ENCODE data around the gene ANKRD10.

ANKRD10 gene

GRCh38 chr13:110950819-110951570 lies 36.1 kb upstream of the ANKRD10 start:
- no peak for TF ChIP-seq REST (IDR thresholded peaks at IDR 0.05; ENCODE audit: low read depth)
- TF ChIP-seq RAD21 (IDR thresholded peaks at IDR 0.05; ENCODE audit: low read depth): no peak
- no peak for TF ChIP-seq TAF1 (IDR thresholded peaks at IDR 0.05; ENCODE audit: low read depth)
- TF ChIP-seq USF1 (IDR thresholded peaks at IDR 0.05): no peak
- TF ChIP-seq CEBPB (IDR thresholded peaks at IDR 0.05): no peak
- TF ChIP-seq EGR1 (IDR thresholded peaks at IDR 0.05): no peak
- TF ChIP-seq FOXM1 (IDR thresholded peaks at IDR 0.05; ENCODE audit: borderline replicate concordance, low read depth): no peak
- no peak for TF ChIP-seq TEAD4 (IDR thresholded peaks at IDR 0.05)
- no peak for TF ChIP-seq CREB1 (IDR thresholded peaks at IDR 0.05; ENCODE audit: low read depth)
- TF ChIP-seq MAX (IDR thresholded peaks at IDR 0.05): no peak
- TF ChIP-seq ZBTB7A (IDR thresholded peaks at IDR 0.05; ENCODE audit: low read depth): no peak
- TF ChIP-seq TCF12 (IDR thresholded peaks at IDR 0.05; ENCODE audit: low read depth): no peak
- no peak for TF ChIP-seq YY1 (IDR thresholded peaks at IDR 0.05; ENCODE audit: low read depth)
- TF ChIP-seq EP300 (IDR thresholded peaks at IDR 0.05; ENCODE audit: borderline replicate concordance): no peak

GRCh38 chr13:110950356-110950755 lies 35.5 kb upstream of the ANKRD10 start:
- no peak for TF ChIP-seq FOXM1 (IDR thresholded peaks at IDR 0.05; ENCODE audit: borderline replicate concordance, low read depth)
- TF ChIP-seq USF1 (IDR thresholded peaks at IDR 0.05): no peak
- TF ChIP-seq MAX (IDR thresholded peaks at IDR 0.05): no peak
- no peak for TF ChIP-seq TAF1 (IDR thresholded peaks at IDR 0.05; ENCODE audit: low read depth)
- TF ChIP-seq CREB1 (IDR thresholded peaks at IDR 0.05; ENCODE audit: low read depth): no peak
- TF ChIP-seq REST (IDR thresholded peaks at IDR 0.05; ENCODE audit: low read depth): no peak
- TF ChIP-seq EGR1 (IDR thresholded peaks at IDR 0.05): no peak
- no peak for TF ChIP-seq ZBTB7A (IDR thresholded peaks at IDR 0.05; ENCODE audit: low read depth)

- TF ChIP-seq FOXM1 (IDR thresholded peaks at IDR 0.05; ENCODE audit: borderline replicate concordance, low read depth) (no peak), CEBPB (IDR thresholded peaks at IDR 0.05) (no peak), REST (IDR thresholded peaks at IDR 0.05; ENCODE audit: low read depth) (no peak), TEAD4 (IDR thresholded peaks at IDR 0.05) (no peak)
These were observed 34.8 kb upstream of the ANKRD10 start for GRCh38 chr13:110949628-110950027.

- TF ChIP-seq EGR1 (IDR thresholded peaks at IDR 0.05) (no peak), YY1 (IDR thresholded peaks at IDR 0.05; ENCODE audit: low read depth) (no peak), MAX (IDR thresholded peaks at IDR 0.05) (no peak), FOXM1 (IDR thresholded peaks at IDR 0.05; ENCODE audit: borderline replicate concordance, low read depth) (no peak), USF1 (IDR thresholded peaks at IDR 0.05) (no peak), ZBTB7A (IDR thresholded peaks at IDR 0.05; ENCODE audit: low read depth) (no peak), CREB1 (IDR thresholded peaks at IDR 0.05; ENCODE audit: low read depth) (no peak), TAF1 (IDR thresholded peaks at IDR 0.05; ENCODE audit: low read depth) (no peak), CEBPB (IDR thresholded peaks at IDR 0.05) (no peak), REST (IDR thresholded peaks at IDR 0.05; ENCODE audit: low read depth) (no peak), TCF12 (IDR thresholded peaks at IDR 0.05; ENCODE audit: low read depth) (no peak), EP300 (IDR thresholded peaks at IDR 0.05; ENCODE audit: borderline replicate concordance) (no peak), NFIC (IDR thresholded peaks at IDR 0.05) (no peak), RAD21 (IDR thresholded peaks at IDR 0.05; ENCODE audit: low read depth) (no peak), TEAD4 (IDR thresholded peaks at IDR 0.05) (no peak)
These were observed 34.2 kb upstream of the ANKRD10 start for GRCh38 chr13:110949116-110949515.
